Left forelimb (tissue), 1 donor: ENCODE results near the gene OPRL1.
"Not testable (repeated sequence)": the region's sequence is repeated elsewhere in the genome, so short reads cannot be mapped to it uniquely, and the experiment has no call there.

Source experiments
- DNase-seq: peaks from one replicate; pipeline ENCODE4 v3.0.0-alpha.2; 2018; ENCODE audit warnings: low spot score

OPRL1 gene

GRCh38 chr20:64087226-64087825, 7.4 kb downstream of the OPRL1 start:
- DNase-seq: not testable (repeated sequence)

- not testable (repeated sequence) for DNase-seq
Observed at GRCh38 chr20:64088586-64088985, 8.7 kb downstream of the OPRL1 start.

DNA sequence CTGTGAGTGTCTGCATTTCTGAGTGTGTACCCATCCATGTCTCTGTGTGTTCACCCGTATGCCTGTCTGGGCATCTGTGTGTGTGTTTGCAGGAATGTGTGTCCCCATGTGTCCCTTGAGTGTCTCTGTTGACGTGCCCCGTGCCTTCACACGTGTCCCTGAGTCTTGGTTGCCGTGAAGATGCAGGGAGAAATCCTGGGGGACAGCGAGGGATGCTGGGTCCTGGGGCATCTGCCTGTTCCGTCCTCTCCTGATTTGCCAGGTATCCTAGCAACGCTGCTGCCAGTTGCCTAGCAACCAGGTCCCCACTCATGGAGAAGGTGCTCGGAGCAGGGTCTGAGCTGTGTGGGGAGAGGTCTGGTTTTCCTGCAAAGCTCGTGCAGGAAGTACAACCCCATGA, 10.3 kb downstream of the OPRL1 start:
- DNase-seq: no peak

- no peak for DNase-seq
Observed at GRCh38 chr20:64091340-64091739, 11.5 kb downstream of the OPRL1 start.

DNA sequence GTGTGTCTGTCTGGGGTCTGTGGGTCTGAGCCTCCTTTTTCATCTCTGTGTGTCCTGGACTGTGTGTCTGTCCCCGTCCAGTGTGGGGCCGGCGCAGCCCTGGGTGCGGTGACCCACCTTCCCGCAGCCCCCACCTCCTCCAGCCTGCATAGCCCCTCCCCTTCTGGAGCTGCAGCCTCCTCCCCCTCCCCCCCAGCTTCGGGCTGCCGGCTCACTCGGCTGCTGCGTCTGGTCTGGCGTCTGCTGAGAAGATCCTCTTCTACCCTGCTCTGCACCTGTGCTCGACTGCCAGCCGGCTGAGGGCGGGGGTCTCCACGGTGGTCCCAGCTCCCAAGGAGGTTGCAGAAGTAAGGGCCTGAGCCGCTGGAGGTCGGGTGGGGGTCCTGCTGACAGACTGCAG, 11.9 kb downstream of the OPRL1 start:
- no peak for DNase-seq

DNA sequence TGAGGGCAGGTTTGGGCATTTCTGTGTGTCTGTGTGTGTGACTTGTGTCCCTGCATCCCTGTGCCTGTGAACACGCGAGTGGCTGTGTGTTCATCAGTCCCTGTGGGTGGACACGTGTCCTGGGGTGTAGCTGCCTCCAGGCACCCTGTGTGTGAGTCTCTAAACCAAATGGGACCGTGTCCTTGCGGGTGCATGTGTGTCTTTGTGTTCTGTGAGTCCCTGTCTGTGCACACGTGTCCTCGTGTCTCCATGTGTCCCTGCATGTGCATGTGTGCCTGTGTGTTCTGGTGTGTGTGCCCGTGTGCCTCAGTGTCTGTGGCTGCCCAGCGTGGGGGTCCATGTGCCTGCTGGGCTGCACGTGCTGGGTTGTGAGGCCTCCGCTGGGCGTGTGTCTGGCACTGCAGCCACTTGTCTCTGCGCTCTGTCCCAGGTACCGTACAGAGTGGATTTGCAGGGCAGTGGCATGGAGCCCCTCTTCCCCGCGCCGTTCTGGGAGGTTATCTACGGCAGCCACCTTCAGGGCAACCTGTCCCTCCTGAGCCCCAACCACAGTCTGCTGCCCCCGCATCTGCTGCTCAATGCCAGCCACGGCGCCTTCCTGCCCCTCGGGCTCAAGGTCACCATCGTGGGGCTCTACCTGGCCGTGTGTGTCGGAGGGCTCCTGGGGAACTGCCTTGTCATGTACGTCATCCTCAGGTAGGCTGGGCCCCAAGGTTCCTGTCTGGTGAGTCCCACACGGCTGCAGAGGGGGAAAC, 12.6 kb downstream of the OPRL1 start:
- no peak for DNase-seq

DNA sequence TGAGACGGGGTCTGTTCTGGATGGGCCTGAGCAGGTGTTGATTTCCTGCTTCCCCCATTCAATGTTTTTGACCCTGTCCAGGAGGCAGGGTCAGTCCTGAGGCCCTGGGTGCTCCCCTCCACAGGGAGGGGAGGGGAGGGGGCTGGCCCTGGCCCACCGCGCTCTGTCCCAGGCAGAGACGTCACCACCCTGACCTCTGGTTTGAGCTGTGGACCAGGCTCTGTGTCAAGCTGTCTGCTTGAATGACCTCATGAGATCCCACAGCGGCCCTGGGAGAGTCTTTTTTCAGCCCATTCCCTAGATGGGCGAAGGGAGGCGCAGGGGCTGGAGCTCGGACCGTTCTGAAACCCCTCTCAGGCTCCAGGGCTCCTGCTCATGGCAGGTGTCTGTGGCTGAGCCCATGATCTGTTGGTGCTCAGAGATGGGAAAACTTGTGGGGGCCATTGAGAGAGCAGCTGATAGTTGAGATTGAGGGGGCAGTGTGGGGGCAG, 13.2 kb downstream of the OPRL1 start:
- DNase-seq: no peak

GRCh38 chr20:64095455-64095854, 15.6 kb downstream of the OPRL1 start:
- DNase-seq: no peak

GRCh38 chr20:64095927-64096326, 16.0 kb downstream of the OPRL1 start:
- DNase-seq: no peak

GRCh38 chr20:64096535-64096934, 16.7 kb downstream of the OPRL1 start:
- DNase-seq: no peak

DNA sequence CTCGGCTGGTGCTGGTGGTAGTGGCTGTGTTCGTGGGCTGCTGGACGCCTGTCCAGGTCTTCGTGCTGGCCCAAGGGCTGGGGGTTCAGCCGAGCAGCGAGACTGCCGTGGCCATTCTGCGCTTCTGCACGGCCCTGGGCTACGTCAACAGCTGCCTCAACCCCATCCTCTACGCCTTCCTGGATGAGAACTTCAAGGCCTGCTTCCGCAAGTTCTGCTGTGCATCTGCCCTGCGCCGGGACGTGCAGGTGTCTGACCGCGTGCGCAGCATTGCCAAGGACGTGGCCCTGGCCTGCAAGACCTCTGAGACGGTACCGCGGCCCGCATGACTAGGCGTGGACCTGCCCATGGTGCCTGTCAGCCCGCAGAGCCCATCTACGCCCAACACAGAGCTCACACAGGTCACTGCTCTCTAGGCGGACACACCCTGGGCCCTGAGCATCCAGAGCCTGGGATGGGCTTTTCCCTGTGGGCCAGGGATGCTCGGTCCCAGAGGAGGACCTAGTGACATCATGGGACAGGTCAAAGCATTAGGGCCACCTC, 18.7 kb downstream of the OPRL1 start:
- DNase-seq: no peak

GRCh38 chr20:64099086-64099786, 19.4 kb downstream of the OPRL1 start:
- DNase-seq: no peak

GRCh38 chr20:64099880-64100565, 20.1 kb downstream of the OPRL1 start:
- no peak for DNase-seq

DNA sequence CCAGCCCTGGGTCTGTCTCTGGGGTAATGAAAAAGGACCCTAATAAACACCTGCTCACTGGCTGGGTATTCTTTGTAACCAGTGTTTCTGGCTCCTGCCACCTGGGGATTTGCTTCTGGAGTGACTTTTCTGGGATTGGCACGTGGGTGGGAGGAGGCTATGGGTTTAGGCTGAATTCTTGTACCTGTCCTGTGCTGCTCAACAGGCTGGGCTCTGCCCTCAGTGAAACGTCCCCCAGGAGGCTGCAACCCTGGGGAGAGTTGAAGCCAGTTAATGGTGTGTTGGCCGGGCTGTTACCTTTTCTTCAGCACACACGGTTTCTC, 20.6 kb downstream of the OPRL1 start:
- no peak for DNase-seq

DNA sequence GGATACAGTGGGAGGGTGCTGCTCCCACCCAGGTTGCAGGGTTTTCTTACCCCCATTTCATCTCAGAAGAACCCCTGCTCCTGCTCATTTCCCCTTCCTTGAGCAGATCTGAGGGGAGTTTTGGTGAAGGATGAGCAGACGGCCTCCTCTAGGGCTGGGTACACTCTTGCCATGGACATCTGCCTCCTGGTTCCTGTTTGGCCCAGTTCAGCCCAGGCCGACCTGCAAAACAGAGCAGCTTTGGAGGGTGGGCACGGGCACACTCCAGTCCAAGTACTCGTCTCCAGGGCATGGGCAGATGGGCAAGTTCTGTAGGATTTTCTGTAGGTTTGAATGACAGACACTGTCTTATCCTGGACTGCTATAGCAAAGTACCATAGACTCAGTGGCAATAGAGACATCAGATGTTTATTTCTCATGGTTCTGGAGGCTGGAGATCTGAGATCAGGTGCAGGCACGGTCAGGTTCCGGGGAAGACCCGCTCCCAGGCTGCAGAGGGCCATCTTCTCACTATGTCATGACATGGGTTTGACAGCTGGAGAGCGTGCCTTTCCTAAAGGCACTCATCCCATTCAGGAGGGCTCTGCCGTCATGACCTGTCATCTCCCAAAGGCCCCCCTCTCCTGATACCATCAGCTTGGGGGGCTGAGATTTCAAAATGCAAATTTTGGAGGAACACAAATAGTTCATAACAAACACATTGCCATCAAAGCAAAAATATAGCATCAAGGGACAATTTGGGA, 21.2 kb downstream of the OPRL1 start:
- DNase-seq: no peak

DNA sequence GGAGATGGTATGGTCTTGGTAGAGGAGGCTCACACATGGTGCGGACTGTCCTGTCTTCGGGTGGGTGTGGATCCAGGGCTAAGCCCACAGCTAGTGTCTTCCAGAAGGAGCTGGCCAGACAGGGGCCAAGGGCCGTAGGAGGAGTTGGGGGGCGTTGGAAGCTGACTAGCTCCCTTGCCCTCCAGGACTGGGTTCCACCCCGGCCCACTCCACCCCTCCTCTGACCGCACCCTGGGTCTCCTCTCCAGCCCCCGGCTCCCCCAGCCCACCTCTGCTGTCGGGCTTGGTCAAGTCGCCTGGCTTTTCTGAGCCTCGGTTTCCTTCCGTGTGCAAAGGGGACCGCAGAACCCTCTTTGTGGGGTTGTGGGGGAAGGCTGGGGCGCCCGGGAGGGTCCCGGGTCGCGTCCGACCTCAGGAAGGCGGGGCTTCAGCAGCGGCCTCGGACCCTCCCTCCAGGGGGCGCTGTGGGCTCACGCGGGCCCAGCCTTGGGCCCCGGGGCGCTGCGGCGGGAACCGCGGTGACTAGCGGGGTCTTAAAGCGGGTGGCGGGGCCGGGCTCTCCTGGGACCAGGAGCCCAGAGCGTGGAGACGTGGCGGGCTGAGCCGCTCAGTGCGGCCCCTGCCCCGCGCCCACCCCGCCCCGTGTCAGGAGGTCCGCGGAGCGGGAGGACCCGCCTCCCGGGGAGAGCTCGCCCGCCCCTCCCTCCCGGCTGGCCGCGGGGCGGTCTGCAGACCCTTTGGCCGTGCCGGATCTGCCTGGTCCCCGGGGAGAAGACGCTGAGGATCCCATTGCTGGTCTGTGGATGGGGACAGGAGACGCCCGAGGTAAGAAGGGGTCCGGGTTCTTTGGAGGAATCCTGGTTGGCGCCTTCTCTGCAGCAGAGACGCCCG, 22.1 kb downstream of the OPRL1 start:
- DNase-seq: no peak

DNA sequence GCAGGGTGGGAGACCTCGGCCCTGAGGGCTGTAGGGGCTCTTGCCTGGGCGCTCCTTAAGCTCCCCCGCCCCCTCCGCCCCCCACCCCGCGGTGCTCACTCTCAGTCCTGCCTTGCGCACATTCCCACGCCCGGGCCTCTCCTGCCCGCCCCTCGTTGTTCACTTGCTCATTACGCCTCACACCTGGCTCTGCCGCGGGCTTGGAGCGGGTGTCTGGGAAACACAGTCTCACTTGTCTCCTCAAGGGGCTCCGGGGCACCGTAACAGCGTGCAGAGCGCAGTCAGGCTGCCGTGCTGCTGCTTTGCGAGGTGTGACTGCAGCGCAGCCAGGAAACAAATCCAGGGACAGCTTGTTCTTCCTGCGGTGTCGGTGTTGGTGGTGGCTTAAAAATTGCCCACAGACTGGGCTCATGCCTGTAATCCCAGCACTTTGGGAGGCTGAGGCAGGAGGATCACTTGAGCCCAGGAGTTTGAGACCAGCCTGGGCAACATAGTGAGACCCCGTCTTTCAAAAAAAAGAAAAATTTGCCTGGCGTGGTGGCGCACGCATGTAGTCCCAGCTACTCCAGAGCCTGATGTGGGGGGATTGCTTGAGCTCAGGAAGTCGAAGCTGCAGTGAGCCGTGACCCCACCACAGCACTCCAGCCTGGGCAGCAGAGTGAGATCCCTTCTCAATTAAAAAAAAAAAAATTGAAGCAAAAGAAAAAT, 22.9 kb downstream of the OPRL1 start:
- DNase-seq: no peak

DNA sequence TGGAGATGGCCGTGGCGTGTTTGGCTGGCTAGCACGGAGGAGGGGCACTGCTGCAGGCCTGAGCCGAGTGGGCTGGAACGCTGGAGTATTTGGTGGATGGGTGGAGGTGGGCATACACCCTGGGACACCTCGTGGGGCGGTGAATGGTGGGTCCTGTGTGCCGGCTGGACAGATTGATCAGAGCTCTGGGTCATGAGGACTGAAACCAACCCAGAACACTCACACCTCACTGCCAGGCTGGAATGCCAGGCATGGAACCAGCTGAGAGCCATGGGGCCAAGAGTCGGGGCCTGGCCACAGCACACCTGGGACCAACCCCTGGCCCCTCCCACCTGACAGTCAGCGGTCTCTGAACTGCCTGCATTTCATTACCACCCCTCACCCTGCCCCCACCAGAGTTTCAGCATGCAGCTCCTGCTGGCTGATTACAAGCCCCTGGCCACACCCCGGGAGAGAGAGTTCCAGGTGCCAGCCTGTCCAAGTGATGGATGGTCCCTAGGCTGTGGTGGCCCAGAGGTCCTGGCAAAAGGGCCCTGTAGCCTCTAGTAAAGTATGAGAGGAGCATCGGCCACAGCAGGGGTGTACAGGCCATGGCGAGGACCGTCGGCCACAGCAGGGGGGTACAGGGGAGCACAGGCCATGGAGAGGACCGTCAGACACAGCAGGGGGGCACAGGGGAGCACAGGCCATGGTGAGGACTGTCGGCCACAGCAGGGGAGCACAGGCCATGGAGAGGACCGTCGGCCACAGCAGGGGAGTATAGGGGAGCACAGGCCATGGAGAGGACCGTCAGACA, 24.2 kb downstream of the OPRL1 start:
- no peak for DNase-seq
